Kidney glomerular epithelial cell (primary cell): ENCODE measurements around the gene CMTM8.
"Not testable (repeated sequence)": the region's sequence is repeated elsewhere in the genome, so short reads cannot be mapped to it uniquely, and the experiment has no call there.

Source experiments
- DNase-seq: peaks from one replicate; lab custom pipeline; 2025; lab: John Stamatoyannopoulos, UW

The CMTM8 gene

DNA sequence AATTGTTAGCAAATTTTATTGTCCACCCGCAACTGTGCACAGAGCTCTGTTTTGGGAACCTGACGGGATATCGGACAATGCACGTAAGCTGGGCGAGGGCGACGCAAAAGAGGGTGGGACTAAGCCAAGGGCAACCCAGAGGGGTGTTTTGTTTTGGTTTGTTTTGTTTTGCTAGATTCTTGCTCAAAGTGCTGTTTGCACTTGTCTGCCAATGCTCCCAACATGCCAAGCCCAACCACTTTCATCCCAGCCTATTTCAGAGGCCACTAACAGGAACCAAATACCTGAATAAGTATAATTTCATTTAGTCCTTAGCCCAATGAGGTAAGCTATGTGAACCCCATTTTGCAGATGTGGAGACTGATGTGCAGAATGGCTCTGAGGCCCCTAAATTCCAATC is 143.4 kb downstream of the CMTM8 start:
- no peak for DNase-seq

DNA sequence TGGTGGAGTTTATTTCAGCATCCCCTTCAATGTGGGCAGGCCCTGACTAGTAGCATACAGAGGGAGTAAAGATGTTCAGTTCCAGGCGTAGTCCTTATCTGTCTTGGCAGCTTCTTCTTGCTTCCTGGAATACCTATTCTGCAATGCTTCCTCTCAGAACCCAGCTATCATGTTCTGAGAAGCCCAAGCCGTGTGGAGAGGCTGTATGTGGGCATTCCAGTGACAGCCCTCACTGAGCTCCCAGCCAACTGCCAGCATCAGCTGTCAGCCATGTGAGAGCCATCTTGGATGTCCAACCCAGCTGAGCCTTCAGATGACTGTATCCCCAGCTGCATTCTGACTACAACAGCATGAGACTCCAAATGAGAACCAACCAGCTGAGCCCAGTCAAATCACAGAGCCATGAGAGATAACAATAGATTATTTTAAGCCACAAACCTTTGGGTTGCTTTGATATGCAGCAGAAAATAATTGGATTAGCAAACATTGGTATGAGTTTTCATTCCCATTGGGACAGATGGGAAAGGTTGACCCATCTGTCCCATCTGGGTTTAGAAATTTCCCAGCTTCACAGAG is 144.7 kb downstream of the CMTM8 start:
- DNase-seq = no peak

DNA sequence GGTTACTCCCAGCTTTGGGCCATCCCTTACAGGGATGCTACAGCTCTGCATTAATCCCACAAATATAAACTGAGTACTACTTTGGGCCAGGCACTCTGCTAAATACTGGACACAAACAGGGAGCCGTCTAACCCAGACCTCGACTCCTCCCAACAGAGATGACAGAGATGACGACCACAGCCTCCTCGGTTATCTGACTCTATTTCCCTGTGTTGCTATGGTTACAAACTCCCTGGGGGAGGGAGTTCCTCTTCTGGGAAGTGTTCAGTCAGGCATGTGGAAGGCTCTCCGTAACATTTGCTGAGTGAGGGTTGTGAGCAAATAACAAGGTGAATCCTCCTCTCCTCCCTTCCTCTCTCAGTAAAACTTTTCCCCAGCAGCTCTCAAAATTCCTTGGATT is 146.5 kb downstream of the CMTM8 start:
- peak; percentile 82 for DNase-seq

DNA sequence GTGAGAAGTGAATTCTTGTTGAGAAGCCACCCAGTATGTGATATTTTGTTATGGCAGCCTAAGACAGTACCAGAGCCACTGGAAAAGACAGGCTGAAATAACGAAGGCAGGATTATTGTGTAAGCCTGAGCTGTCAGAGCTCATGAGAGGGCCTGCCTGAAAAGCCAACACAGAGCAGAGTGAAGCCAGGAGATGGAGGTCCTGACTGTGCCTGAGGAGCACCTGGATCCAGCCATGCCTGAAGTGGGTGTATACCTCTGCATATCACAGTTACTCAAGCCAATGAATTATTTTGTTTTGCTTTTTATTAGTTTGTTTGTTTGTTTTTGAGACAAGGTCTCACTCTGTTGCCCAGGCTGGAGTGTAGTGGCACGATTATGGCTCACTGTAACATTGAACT is 149.0 kb downstream of the CMTM8 start:
- DNase-seq = no peak

GRCh38 chr3:32389577-32389976 is 151.1 kb downstream of the CMTM8 start:
- not testable (repeated sequence) for DNase-seq

DNA sequence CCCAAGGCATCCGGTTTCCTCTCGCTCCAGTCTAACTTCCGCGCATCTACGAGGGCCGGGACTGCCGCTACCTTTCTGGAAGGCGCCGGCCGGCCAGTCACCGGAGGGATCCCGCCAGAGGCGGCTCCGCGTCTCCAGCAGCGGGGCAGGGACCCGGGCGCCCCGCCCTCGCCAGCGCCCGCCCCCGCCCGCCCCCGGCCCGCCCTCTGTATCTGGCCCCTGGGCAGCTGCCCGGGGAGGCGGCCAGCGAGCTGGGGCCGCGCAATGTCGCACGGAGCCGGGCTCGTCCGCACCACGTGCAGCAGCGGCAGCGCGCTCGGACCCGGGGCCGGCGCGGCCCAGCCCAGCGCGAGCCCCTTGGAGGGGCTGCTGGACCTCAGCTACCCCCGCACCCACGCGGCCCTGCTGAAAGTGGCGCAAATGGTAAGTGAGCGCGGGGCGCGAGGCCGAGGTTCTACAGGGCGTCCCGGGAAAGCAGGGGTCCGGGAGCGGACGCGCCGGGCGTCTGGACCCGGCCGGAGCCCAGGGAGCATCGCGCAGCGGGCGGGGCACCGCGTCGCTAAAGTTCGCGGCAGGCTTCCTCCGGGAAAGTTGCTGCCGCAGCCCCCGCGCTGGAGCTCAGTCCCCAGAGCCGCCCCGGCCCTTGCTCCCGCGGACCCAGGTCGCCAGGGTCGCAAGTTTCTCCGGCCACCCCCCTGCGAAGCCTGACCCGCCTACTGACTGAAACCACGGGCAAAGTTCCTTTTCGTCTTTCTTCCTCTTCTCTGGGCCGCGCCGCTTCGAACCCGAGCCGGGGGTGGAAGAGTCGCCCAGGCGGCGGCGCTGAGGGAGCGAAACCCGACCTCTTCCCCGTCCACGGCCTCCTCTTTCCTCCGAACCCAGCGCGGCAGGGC is 153.4 kb downstream of the CMTM8 start, which contains the start of gene CMTM7:
Gene CMTM7 (plus strand): TSS at position 211 of the 893 bp plus-strand sequence. CDS start 54 bp downstream, at position 265.
- DNase-seq = peak; percentile 22

- peak; percentile 46 for DNase-seq
These were observed 154.2 kb downstream of the CMTM8 start for GRCh38 chr3:32392536-32393302.

GRCh38 chr3:32395496-32395895 is 157.0 kb downstream of the CMTM8 start:
- DNase-seq = no peak

DNA sequence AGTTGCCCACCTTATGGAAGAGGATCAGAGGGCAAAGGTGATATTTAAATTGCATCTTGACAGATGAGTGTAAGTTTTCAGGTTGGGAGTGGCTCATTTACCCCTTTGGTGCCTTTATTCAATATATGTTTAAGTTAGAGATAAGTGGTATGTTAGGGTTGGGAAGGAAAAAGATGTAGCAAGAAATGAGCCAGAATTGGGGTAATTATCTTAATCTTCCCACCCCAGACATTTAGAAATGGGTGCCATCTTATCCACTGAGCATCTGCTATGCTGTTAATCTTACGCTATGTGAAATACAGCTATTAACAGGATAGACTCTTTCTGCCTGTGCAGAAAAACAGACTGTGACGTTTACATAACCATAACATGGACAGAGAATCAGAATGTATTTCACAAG is 159.5 kb downstream of the CMTM8 start:
- no peak for DNase-seq

- no peak for DNase-seq
These were observed 160.1 kb downstream of the CMTM8 start for GRCh38 chr3:32398531-32398930.

- peak; percentile 17 for DNase-seq
These were observed 160.6 kb downstream of the CMTM8 start for GRCh38 chr3:32399030-32399620.

DNA sequence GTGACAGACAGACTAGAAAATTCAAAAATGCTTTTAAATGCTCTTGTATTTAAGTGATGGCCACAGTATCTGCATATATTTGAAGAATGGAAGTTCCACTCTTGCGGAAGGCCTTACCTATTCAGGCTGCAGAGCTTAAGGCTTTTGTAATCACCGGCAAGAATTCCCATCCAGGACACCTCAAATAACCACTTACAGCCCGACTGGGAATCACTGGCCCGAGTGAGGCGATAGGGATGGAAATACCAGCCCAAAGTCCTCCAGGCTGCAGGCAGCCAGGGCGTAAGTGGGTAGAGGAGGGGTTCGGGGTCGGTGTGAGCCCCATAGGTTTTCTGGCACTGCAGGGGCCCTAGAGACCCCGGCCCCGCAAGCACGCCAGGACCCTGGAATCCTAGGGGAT is 162.6 kb downstream of the CMTM8 start:
- DNase-seq = peak; percentile 17

- DNase-seq = peak; percentile 67
These were observed 163.1 kb downstream of the CMTM8 start for GRCh38 chr3:32401556-32402081.

DNA sequence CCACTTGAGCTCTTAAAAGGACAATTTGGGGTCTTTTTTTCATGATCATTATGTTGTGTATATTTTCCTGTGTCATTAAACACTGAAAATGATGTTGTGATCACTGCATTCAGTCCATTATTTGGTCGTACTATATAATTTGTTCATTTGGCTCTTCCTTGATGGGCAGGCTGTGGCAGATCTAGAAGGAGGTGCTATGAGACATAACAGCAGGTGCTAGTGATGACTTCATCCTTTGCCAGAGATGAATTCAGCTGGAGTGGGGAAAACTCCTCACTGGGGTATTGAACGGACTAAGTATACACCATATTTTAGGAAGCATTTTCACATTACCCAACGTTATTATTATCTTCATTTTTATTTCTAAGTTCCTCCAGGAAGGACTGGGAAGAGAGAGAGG is 165.2 kb downstream of the CMTM8 start:
- no peak for DNase-seq

DNA sequence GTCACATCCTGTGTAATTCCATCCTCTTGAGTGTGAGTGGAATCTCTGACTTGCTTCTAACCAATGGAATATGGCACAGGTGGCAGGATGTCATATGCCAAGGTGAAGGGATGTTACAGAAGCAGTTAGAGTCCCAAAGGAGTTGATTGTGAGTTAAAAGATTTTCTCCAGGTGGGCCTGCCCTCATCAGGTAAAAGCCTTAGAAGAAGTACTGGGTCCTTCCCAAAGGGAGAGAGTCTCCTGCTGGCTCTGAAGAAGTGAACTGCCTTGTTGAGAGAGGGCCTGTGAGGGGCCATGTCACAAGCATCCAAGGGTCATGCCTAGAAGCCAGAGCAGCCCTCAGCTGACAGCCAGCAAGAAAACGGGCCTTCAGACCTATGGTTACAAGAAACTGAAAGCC is 166.2 kb downstream of the CMTM8 start:
- DNase-seq = no peak

- DNase-seq = no peak
These were observed 166.7 kb downstream of the CMTM8 start for GRCh38 chr3:32405155-32405554.

DNA sequence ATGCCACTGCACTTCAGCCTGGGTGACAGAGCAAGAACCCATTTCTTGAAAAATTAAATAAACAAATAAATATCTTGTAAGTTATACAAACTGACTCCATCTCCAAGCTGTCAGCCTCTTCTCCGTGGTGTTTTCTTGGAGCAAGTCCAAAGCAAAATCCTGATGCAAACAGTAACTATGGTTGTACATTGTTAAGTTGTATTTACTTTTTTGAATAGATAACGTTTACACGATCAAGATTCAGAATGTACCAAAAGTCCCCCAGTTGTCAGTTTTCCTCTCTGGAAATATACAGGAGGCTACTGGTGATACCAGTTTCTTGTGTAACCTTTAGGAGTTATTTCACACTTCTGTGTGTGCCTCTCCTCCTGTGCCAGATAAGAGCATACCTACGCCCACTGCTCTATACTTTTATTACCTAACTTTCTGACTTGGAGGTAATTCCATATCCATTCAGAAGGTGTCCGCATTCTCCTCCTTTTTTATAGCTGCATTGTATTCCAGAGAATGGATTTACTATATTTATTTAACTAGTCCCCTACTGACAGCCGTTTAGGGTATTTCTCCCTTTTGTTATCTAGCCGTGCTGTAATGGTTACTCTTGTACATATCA is 167.3 kb downstream of the CMTM8 start:
- DNase-seq = no peak

GRCh38 chr3:32406486-32407408 is 168.3 kb downstream of the CMTM8 start:
- no peak for DNase-seq

DNA sequence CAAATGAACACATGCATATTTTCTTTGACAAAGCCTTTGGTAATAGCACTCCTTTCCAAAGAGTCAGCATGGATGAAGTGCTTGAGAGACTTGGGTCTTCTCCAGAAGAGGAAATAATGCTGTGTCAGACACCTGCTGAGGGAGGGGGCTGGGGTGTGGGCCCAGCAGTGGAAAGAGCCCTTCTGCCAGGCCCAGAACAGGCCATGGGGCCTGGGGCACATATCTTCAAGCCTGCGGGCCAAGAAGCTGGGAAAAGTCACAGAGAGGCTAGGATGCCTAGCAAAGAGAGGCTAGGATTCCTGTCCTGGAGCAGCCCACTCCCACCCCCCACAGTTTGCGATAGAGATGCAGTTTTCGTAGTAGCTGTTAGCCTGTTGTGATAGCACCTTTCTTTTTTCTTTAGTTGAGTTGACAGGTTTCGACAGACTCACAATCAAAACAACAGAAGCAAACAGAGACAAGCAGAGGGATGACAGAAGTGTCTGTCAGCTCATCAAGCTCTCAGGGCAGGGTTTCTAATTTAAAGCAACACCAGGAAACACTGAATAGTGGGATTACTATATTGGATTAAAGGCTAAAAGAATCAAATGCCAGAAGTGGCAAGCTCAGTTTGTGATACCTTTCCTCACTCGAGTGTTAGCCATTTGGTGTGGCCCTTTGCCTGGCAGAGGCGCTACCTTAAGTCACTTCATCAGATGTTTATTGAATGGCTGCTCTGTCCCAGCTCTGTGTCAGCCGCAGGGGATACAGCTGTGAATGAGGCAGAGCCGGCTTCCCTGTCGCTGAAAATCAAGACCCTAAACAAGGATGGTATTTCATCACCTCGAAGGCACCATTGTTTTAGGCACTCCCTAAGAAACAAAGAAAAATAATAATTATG is 172.1 kb downstream of the CMTM8 start:
- DNase-seq = no peak
